NB4 (cell line): ENCODE results near the gene NPFF.

Experiments
- CTCF ChIP-seq: IDR thresholded peaks from one replicate; pipeline ENCODE4 v1.5.1; 2012; ENCODE audit warnings: low read depth, low read length
- POLR2A ChIP-seq: IDR thresholded peaks from 2 replicates; pipeline ENCODE4 v1.6.1; 2011; ENCODE audit warnings: mild to moderate bottlenecking; ENCODE audit not compliant: insufficient read length; ENCODE audit errors: extremely low read depth

GRCh38 chr12:53465679-53466078, 41.6 kb downstream of the NPFF start:
- no peak for TF ChIP-seq CTCF
- TF ChIP-seq POLR2A: no peak
